ENCODE measurements around the gene MYRIP.

MYRIP gene

GRCh38 chr3:39809181-39809994, at the start of gene MYRIP:
TSS of gene MYRIP (plus strand) at chr3:39809609. CDS start at chr3:39900817, 91,208 bp downstream.
- Mint-ChIP-seq H3K4me3 (peak within 1 kb of the TSS; percentile 85 to 87 (median 86)), H3K4me1 (peaks cover 17% of the 10 kb centered on the region), H3K36me3 (ENCODE audit: low read depth) (no peaks in the 10 kb centered on the region), H3K9me3 (no peaks in the 10 kb centered on the region), H3K27me3 (ENCODE audit: low read depth) (peaks cover 95% of the 10 kb centered on the region), H3K27ac (no peak within 1 kb of the TSS)
- TF ChIP-seq, protein P1, sequence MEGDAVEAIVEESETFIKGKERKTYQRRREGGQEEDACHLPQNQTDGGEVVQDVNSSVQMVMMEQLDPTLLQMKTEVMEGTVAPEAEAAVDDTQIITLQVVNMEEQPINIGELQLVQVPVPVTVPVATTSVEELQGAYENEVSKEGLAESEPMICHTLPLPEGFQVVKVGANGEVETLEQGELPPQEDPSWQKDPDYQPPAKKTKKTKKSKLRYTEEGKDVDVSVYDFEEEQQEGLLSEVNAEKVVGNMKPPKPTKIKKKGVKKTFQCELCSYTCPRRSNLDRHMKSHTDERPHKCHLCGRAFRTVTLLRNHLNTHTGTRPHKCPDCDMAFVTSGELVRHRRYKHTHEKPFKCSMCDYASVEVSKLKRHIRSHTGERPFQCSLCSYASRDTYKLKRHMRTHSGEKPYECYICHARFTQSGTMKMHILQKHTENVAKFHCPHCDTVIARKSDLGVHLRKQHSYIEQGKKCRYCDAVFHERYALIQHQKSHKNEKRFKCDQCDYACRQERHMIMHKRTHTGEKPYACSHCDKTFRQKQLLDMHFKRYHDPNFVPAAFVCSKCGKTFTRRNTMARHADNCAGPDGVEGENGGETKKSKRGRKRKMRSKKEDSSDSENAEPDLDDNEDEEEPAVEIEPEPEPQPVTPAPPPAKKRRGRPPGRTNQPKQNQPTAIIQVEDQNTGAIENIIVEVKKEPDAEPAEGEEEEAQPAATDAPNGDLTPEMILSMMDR (IDR thresholded peaks at IDR 0.05; ENCODE audit: unreplicated experiment in 3 of 3), result no peak

DNA sequence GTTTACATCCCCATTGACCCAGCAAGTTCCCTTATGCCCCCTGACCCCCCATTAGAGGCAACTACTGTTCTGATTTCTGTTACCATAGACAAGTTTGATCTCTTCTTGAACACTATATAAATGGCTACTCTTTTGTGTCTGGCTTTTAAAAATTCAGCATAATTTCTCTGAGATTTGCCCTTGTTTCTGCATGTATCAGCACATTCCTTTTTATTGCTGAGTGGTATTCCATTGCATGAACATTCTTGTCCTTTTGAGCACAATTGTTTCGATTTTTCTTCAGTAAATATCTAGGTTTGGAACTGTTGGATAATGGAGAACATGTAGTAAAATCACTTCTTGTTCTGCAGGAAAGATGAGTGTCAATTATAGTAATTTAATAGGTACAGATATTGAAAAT, 49.1 kb upstream of the MYRIP start:
- Mint-ChIP-seq H3K4me3 (no peak overlapping the region), H3K4me1 (no peaks in the 10 kb centered on the region), H3K36me3 (ENCODE audit: low read depth) (no peaks in the 10 kb centered on the region), H3K27me3 (ENCODE audit: low read depth) (no peaks in the 10 kb centered on the region), H3K27ac (no peak overlapping the region), H3K9me3 (no peaks in the 10 kb centered on the region)
- TF ChIP-seq, protein P1 (IDR thresholded peaks at IDR 0.05; ENCODE audit: unreplicated experiment in 3 of 3), result no peak

DNA sequence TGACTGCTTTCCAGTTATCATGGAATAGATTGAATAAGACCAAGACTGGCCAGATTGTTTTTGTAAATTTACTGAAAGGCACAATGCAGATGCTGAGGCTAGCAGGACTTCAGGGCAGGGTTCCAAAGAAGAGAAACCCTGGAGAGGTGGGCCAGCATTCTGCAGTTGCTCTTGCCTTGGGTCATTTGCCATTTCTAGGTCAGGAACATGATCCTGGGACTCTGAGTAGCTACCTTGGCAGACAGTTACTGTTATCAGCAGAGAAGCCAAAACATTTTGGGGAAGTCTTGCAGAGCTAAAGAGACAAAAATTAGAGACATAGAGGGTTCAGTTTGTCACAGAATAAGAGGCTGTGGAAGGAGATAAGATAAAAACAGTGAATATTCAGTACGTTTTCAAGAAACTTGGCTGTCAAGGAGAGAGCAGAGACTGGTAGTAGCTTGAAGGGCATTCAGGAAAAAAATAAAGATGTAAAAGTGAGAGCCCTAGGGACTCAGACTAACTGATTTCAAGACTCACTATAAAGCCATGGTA, 46.8 kb upstream of the MYRIP start:
- H3K27me3 Mint-ChIP-seq (ENCODE audit: low read depth), result no peaks in the 10 kb centered on the region
- peaks cover 2% of the 10 kb centered on the region for H3K9me3 Mint-ChIP-seq
- no peak overlapping the region for H3K27ac Mint-ChIP-seq
- no peaks in the 10 kb centered on the region for H3K36me3 Mint-ChIP-seq (ENCODE audit: low read depth)
- no peaks in the 10 kb centered on the region for H3K4me1 Mint-ChIP-seq
- H3K4me3 Mint-ChIP-seq, result no peak overlapping the region
- TF ChIP-seq, protein P1 (IDR thresholded peaks at IDR 0.05; ENCODE audit: unreplicated experiment in 3 of 3), result no peak

DNA sequence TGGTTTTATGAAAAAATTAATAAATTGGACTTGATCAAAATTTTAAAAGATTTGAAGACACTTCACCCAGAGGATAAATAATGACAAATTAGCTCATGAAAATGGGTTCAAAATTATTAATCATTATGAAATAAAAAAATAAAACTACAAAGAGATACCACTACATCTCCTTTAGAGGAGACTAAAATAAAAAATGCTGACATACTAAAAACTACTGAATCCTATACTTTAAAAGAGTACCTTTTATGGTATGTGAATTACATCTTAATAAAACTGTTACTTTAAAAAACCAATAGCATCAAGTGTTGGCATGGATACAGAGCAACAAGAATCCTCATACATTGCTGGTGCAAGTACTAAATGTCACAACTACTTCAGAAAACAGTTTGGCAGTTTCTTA, 46.0 kb upstream of the MYRIP start:
- Mint-ChIP-seq H3K27me3 (ENCODE audit: low read depth) (no peaks in the 10 kb centered on the region), H3K9me3 (peaks cover 4% of the 10 kb centered on the region)
- TF ChIP-seq, protein P1 (IDR thresholded peaks at IDR 0.05; ENCODE audit: unreplicated experiment in 3 of 3), result no peak

GRCh38 chr3:39765575-39765974, 43.8 kb upstream of the MYRIP start:
- Mint-ChIP-seq H3K27ac (no peak overlapping the region), H3K27me3 (ENCODE audit: low read depth) (peaks cover 5% of the 10 kb centered on the region), H3K4me3 (no peak overlapping the region), H3K4me1 (no peaks in the 10 kb centered on the region), H3K9me3 (peaks cover 5% of the 10 kb centered on the region), H3K36me3 (ENCODE audit: low read depth) (no peaks in the 10 kb centered on the region)
- TF ChIP-seq, protein P1 (IDR thresholded peaks at IDR 0.05; ENCODE audit: unreplicated experiment in 3 of 3), result no peak

More for the DNA sequence above, 46.0 kb upstream of the MYRIP start:
- Mint-ChIP-seq H3K4me3 (no peak overlapping the region), H3K36me3 (ENCODE audit: low read depth) (no peaks in the 10 kb centered on the region), H3K27ac (no peak overlapping the region), H3K4me1 (no peaks in the 10 kb centered on the region)
